ENCODE measurements around the gene YIF1B. TPM values are rescaled to one million over a fixed set of nuclear protein-coding genes. Genes with fewer than 3 reads are reported as not detected.

The YIF1B gene
- total RNA-seq, 4 donors from 2014 or later: 14.2 to 36.4 (median 26.1) TPM

DNA sequence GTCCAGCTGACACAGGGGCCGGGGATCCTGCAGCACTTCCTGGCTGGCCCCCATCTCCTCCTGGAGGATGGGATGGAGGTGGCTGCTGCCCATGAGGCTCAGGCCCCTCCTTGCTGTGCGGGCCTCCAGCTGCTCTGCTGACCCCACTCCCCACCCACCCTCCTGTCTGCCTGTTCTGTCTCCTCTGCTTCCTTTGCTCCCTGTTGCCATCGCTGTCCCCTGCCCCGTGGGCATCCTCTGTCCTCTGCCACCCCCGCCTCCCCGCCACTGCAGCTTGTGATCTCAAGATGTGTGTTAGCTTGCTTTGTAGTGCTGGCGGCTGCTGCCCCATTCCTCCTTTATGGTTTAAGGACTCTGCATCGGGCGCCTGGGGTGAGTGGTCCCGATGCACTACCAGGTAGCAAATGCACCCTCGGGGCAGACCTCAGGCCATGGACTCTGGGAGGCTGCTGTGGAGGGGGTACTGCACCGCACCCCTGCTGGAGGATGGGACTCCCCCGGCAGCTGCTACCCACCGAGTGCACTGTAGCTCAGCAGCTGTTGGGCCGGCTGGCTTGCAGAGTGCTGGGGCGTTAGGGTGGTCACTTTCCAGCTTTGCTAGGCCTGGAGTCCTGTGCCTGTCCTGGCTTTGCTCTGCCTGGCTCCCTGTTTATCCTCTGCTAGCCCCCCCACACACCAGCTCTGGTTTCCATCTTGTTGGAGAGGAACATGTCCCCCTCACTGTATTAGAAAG is 27.5 kb downstream of the YIF1B start:
- no peak for TF ChIP-seq CTCF (IDR thresholded peaks at IDR 0.05)
- no peak for TF ChIP-seq POLR2AphosphoS5 (IDR thresholded peaks at IDR 0.05)
- no peak for TF ChIP-seq EP300 (IDR thresholded peaks at IDR 0.05)
- TF ChIP-seq POLR2A (IDR thresholded peaks at IDR 0.05): no peak
- no peaks in the 10 kb centered on the region for H3K9me3 ChIP-seq
- WGBS: 87% methylated on average over 7 of the region's 16 CpGs
- H3K4me1 ChIP-seq: peaks cover 51% of the 10 kb centered on the region
- H3K27ac ChIP-seq: peak overlapping the region; percentile 2
- H3K4me3 ChIP-seq: no peak overlapping the region
- H3K36me3 ChIP-seq: peaks cover 31% of the 10 kb centered on the region
- no peaks in the 10 kb centered on the region for H3K27me3 ChIP-seq
- DNase-seq (ENCODE audit: low spot score in 2 of 2): no peak

DNA sequence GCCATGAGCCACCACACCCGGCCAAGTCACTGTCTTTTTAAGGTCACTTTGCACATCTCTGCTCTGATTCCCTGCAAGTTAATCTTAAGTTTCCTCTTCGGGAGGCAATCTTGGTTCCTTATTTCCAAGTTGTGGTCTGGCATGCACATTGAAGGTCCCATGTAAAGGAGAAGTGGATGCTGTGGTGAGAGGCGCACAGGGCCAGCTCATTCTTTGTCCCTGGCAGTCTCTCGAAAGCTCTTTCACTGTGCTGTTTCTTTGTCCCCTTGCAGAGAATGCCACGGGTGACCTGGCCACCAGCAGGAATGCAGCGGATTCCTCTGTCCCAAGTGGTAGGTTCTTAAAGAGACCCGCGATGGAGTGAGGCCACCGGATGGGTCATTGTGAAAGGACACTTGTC is 28.1 kb downstream of the YIF1B start:
- H3K4me3 ChIP-seq: no peak overlapping the region
- H3K27ac ChIP-seq: no peak overlapping the region
- H3K27me3 ChIP-seq: no peaks in the 10 kb centered on the region
- 83% methylated on average over 9 of the region's 9 CpGs for WGBS
- no peak for DNase-seq (ENCODE audit: low spot score in 2 of 2)
- H3K4me1 ChIP-seq: peaks cover 53% of the 10 kb centered on the region
- no peaks in the 10 kb centered on the region for H3K9me3 ChIP-seq
- TF ChIP-seq POLR2A (IDR thresholded peaks at IDR 0.05) (no peak), CTCF (IDR thresholded peaks at IDR 0.05) (no peak), POLR2AphosphoS5 (IDR thresholded peaks at IDR 0.05) (no peak), EP300 (IDR thresholded peaks at IDR 0.05) (no peak)
- peaks cover 31% of the 10 kb centered on the region for H3K36me3 ChIP-seq

- H3K4me1 ChIP-seq: peaks cover 45% of the 10 kb centered on the region
- H3K9me3 ChIP-seq: no peaks in the 10 kb centered on the region
- no peak for DNase-seq (ENCODE audit: low spot score in 2 of 2)
- H3K4me3 ChIP-seq: no peak overlapping the region
- peaks cover 28% of the 10 kb centered on the region for H3K36me3 ChIP-seq
- no peak overlapping the region for H3K27ac ChIP-seq
- H3K27me3 ChIP-seq: no peaks in the 10 kb centered on the region
- TF ChIP-seq EP300 (IDR thresholded peaks at IDR 0.05) (no peak), POLR2A (IDR thresholded peaks at IDR 0.05) (no peak), CTCF (IDR thresholded peaks at IDR 0.05) (no peak), POLR2AphosphoS5 (IDR thresholded peaks at IDR 0.05) (no peak)
- 67% methylated on average over 5 of the region's 5 CpGs for WGBS
Measured at GRCh38 chr19:38285567-38285966, 30.2 kb downstream of the YIF1B start.

GRCh38 chr19:38284422-38284821 is 31.3 kb downstream of the YIF1B start:
- no peak for TF ChIP-seq CTCF (IDR thresholded peaks at IDR 0.05)
- TF ChIP-seq EP300 (IDR thresholded peaks at IDR 0.05): no peak
- no peak for TF ChIP-seq POLR2A (IDR thresholded peaks at IDR 0.05)
- no peak for TF ChIP-seq POLR2AphosphoS5 (IDR thresholded peaks at IDR 0.05)
- no peak overlapping the region for H3K27ac ChIP-seq
- no peaks in the 10 kb centered on the region for H3K27me3 ChIP-seq
- H3K9me3 ChIP-seq: no peaks in the 10 kb centered on the region
- WGBS: 74% methylated on average over 7 of the region's 7 CpGs
- H3K4me1 ChIP-seq: peaks cover 41% of the 10 kb centered on the region
- no peak for DNase-seq (ENCODE audit: low spot score in 2 of 2)
- no peak overlapping the region for H3K4me3 ChIP-seq
- peaks cover 22% of the 10 kb centered on the region for H3K36me3 ChIP-seq

DNA sequence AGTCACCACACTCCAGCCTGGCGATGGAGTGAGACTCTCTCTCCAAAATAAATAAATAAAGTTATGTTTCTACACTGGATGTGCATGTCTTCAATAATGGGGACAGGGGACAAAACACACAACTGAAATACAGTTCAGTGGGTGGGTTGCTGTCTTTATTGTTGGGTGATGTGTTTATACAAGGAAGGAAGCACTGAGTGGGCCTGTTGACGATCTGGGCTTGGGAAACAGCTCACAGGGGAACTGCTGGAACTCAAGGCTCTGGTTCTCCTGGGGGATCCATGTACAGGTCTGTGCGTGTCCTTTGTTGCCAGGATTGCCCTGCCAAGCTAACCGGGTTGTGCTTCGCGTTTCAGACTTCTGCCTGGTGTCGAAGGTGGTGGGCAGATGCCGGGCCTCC is 32.5 kb downstream of the YIF1B start:
- Histone ChIP-seq H3K9me3 (no peaks in the 10 kb centered on the region), H3K4me3 (no peak overlapping the region), H3K27me3 (no peaks in the 10 kb centered on the region), H3K36me3 (peaks cover 15% of the 10 kb centered on the region), H3K27ac (peak overlapping the region; percentile 54), H3K4me1 (peaks cover 49% of the 10 kb centered on the region)
- TF ChIP-seq CTCF (IDR thresholded peaks at IDR 0.05): no peak
- TF ChIP-seq POLR2AphosphoS5 (IDR thresholded peaks at IDR 0.05): no peak
- TF ChIP-seq POLR2A (IDR thresholded peaks at IDR 0.05): no peak
- TF ChIP-seq EP300 (IDR thresholded peaks at IDR 0.05): no peak
- DNase-seq (ENCODE audit: low spot score in 2 of 2): no peak
- WGBS: 59% methylated on average over 8 of the region's 8 CpGs
